Measurements from ENCODE around the gene GNG4. TPM values are rescaled to one million over a fixed set of nuclear protein-coding genes. Genes with fewer than 3 reads are reported as not detected.

GNG4 gene
- total and polyA plus RNA-seq, 10 of the 15 experiments (the other 5 are each of a cell fraction or from before 2014, with no cell fraction given) = 0.03 to 0.15 (median 0.15) TPM; not detected in 7

- in situ Hi-C loops (cut with MboI) = no loop called here
- FAIRE-seq (no peak), DNase-seq (ENCODE audit: low read depth, low spot score) (no peak), ATAC-seq (no peak)
- no peak overlapping the region for H3K4me2 ChIP-seq (ENCODE audit: control insufficient read depth, insufficient read depth)
- ChIA-PET POLR2A (no interaction called here), CTCF (interaction anchor here (0.6 to 1.4 kb wide), 4 partner anchors 8 to 443 kb away, joined by 3 to 4 read pairs (median 4); no protein-coding TSS in a partner anchor), SMC1A (ENCODE audit: uncharacterized antibody, unreplicated experiment) (interaction anchor here (0.8 to 1.1 kb wide), 3 partner anchors 51 to 832 kb away, joined by 3 to 4 read pairs (median 3); no protein-coding TSS in a partner anchor), RAD21 (ENCODE audit: unreplicated experiment) (no interaction called here)
- peaks cover 0 to 3% of the 10 kb centered on the region in 2 experiments; a peak in 1 of 4 replicates for H3K27me3 ChIP-seq (replicated peaks in 1 of 2; ENCODE audit: control insufficient read depth in 2 of 2, insufficient read depth in 2 of 2, low read length in 1 of 2)
- H3K9ac ChIP-seq (ENCODE audit: control insufficient read depth, insufficient read depth, low read length) = no peak overlapping the region
- H3K27ac ChIP-seq (ENCODE audit: control insufficient read depth, insufficient read depth) = no peak overlapping the region
- H2AFZ ChIP-seq (ENCODE audit: control insufficient read depth, low read depth, low read length) = no peak overlapping the region
- H3K36me3 ChIP-seq (ENCODE audit: control insufficient read depth in 2 of 2, insufficient read depth in 2 of 2, low read length in 1 of 2) = no peaks in the 10 kb centered on the region
- no TSS peak for BruUV-seq (replicated peaks)
- no peaks in the 10 kb centered on the region for H4K20me1 ChIP-seq (ENCODE audit: control insufficient read depth, insufficient read depth)
- H3K79me2 ChIP-seq (ENCODE audit: control insufficient read depth, insufficient read depth, low read length) = no peaks in the 10 kb centered on the region
- 23% methylated on average over 4 of the region's 4 CpGs for WGBS (ENCODE audit: insufficient coverage, insufficient replicate concordance, low lambda C conversion rate, missing lambda C conversion rate)
- H3K9me3 ChIP-seq (replicated peaks; ENCODE audit: control insufficient read depth, insufficient read depth, low read length) = no peaks in the 10 kb centered on the region
- no peak overlapping the region for H3K4me3 ChIP-seq
- no peaks in the 10 kb centered on the region for H3K4me1 ChIP-seq (ENCODE audit: control insufficient read depth, insufficient read depth, low read length)
- no peak for TF ChIP-seq SKIL (IDR thresholded peaks at IDR 0.05; ENCODE audit: low read depth, poor library complexity, severe bottlenecking)
- TF ChIP-seq CHD4 (IDR thresholded peaks at IDR 0.05) = no peak
- TF ChIP-seq POLR2AphosphoS5 (IDR thresholded peaks at IDR 0.05; ENCODE audit: low read length) = no peak
- TF ChIP-seq ZNF384 (IDR thresholded peaks at IDR 0.05; ENCODE audit: borderline replicate concordance, low read depth, low read length) = no peak
- TF ChIP-seq CBX5 (IDR thresholded peaks at IDR 0.05; ENCODE audit: low read depth) = no peak
- no peak for TF ChIP-seq TBL1XR1 (IDR thresholded peaks at IDR 0.05; ENCODE audit: low read depth, low read length)
- TF ChIP-seq JUND (IDR thresholded peaks at IDR 0.05; ENCODE audit: low read depth, low read length) = no peak
- intact Hi-C loops (cut with micrococcal nuclease; ENCODE audit: unreplicated experiment) = no loop called here
Observed at GRCh38 chr1:235625831-235626230, 23.8 kb downstream of the GNG4 start.
